H1 (cell line): ENCODE results near the gene SGMS1. TPM values are rescaled to one million over a fixed set of nuclear protein-coding genes. Genes with fewer than 3 reads are reported as not detected.

Experiments
- CTCF ChIA-PET: fragments of 300-600 bp; sonication (Branson Sonifier 250); formaldehyde crosslinking; loops from one replicate; lab custom pipeline; 2021; ENCODE audit not compliant: partially characterized antibody; lab: Charles Lee
- POLR2A ChIA-PET: fragments of 300-600 bp; sonication (Branson Sonifier 250); formaldehyde crosslinking; loops from one replicate; lab custom pipeline; 2021; ENCODE audit warnings: inconsistent platforms; ENCODE audit not compliant: partially characterized antibody; lab: Charles Lee
- DNase-seq, 2 experiments: peaks; one replicate each; pipeline versions ENCODE4 v3.0.0 to v3.0.0-alpha.2; 2010 to 2022; ENCODE audit warnings: low spot score in 2 of 2, low read depth in 1 of 2, mixed read lengths in 1 of 2
- FAIRE-seq: peaks from 2 replicates; lab custom pipeline; 2011; peaks lifted over from hg19 to GRCh38; lab: Jason Lieb, UNC
- H2AFZ ChIP-seq: 2 replicates; pipeline ENCODE4 v1.8.1; 2012; ENCODE audit warnings: low read length, inconsistent platforms
- H2AK5ac ChIP-seq: 2 replicates; pipeline ENCODE4 v1.6.1; 2013; ENCODE audit warnings: low read depth, low read length
- H2BK120ac ChIP-seq: replicated peaks from 2 replicates; pipeline ENCODE3; 2013; ENCODE audit warnings: low read depth, low read length, inconsistent platforms
- H2BK12ac ChIP-seq: 2 replicates; pipeline ENCODE4 v1.6.1; 2013; ENCODE audit warnings: low read depth, low read length
- H2BK15ac ChIP-seq: 2 replicates; pipeline ENCODE4 v1.6.1; 2013; ENCODE audit warnings: low read length
- H2BK20ac ChIP-seq: 2 replicates; pipeline ENCODE4 v1.6.1; 2013; ENCODE audit warnings: low read length
- H2BK5ac ChIP-seq: 2 replicates; pipeline ENCODE4 v1.6.1; 2013; ENCODE audit warnings: low read depth, low read length
- H3K14ac ChIP-seq: 2 replicates; pipeline ENCODE4 v1.6.1; 2013; ENCODE audit warnings: inconsistent platforms; ENCODE audit not compliant: insufficient read length
- H3K18ac ChIP-seq: 2 replicates; pipeline ENCODE4 v1.6.1; 2013; ENCODE audit warnings: low read length; ENCODE audit errors: extremely low read depth
- H3K23ac ChIP-seq: 2 replicates; pipeline ENCODE4 v1.6.1; 2013; ENCODE audit warnings: inconsistent platforms; ENCODE audit not compliant: insufficient read length
- H3K23me2 ChIP-seq: 2 replicates; pipeline ENCODE4 v1.6.1; 2013; ENCODE audit warnings: low read depth, low read length
- H3K27ac ChIP-seq: 2 replicates; pipeline ENCODE4 v1.6.1; 2011; ENCODE audit warnings: low read depth, low read length, inconsistent platforms
- H3K27me3 ChIP-seq, 4 experiments: replicated peaks in 1 of 4; 1 replicate in 1 of 4; 2 replicates in 3 of 4; pipeline versions ENCODE4 v1.6.1 to v1.8.1; 2011 to 2013; ENCODE audit warnings: low read length in 3 of 4, mild to moderate bottlenecking in 3 of 4, inconsistent platforms in 2 of 4, mixed read lengths in 2 of 4, moderate library complexity in 1 of 4; ENCODE audit not compliant: control insufficient read depth in 3 of 4, insufficient read depth in 3 of 4; ENCODE audit errors: extremely low read depth in 1 of 4
- H3K36me3 ChIP-seq, 4 experiments: 2 replicates each; pipeline versions ENCODE4 v1.6.1 to v1.8.1; 2011 to 2013; ENCODE audit warnings: mild to moderate bottlenecking in 4 of 4, low read length in 3 of 4, moderate library complexity in 2 of 4, control low read depth in 1 of 4, inconsistent platforms in 1 of 4; ENCODE audit not compliant: insufficient read depth in 4 of 4, control insufficient read depth in 2 of 4
- H3K4ac ChIP-seq: replicated peaks from 2 replicates; pipeline ENCODE3; 2013; ENCODE audit warnings: low read length, low read depth, mixed read lengths, inconsistent platforms; ENCODE audit not compliant: insufficient read length
- H3K4me1 ChIP-seq, 4 experiments: replicated peaks in 1 of 4; 1 replicate in 1 of 4; 2 replicates in 3 of 4; pipeline versions ENCODE4 v1.6.1 to v1.8.1; 2011 to 2013; ENCODE audit warnings: low read length in 3 of 4, inconsistent platforms in 2 of 4, mixed read lengths in 1 of 4; ENCODE audit not compliant: insufficient read depth in 4 of 4, control insufficient read depth in 3 of 4
- H3K4me2 ChIP-seq, 2 experiments: 2 replicates each; pipeline versions ENCODE4 v1.6.1 to v1.8.1; 2011 to 2013; ENCODE audit warnings: low read depth in 2 of 2, low read length in 2 of 2, control low read depth in 1 of 2, inconsistent platforms in 1 of 2, mild to moderate bottlenecking in 1 of 2; ENCODE audit not compliant: insufficient read depth in 1 of 2
- H3K4me3 ChIP-seq, 4 experiments: fragments of 200-600, 300-600 bp in 1 of 4; sonication (generic), shearing (Covaris generic), sonication (Bioruptor Twin) in 1 of 4; 2 replicates each; pipeline versions ENCODE4 v1.5.1 to v1.8.1; 2011 to 2016; ENCODE audit warnings: low read length in 4 of 4, low read depth in 3 of 4, control low read depth in 2 of 4, inconsistent platforms in 2 of 4, mild to moderate bottlenecking in 2 of 4, mixed read lengths in 1 of 4, moderate library complexity in 1 of 4; ENCODE audit not compliant: insufficient read depth in 2 of 4; ENCODE audit errors: extremely low read depth in 1 of 4
- H3K56ac ChIP-seq: replicated peaks from 2 replicates; pipeline ENCODE3; 2013; ENCODE audit warnings: low read depth, mild to moderate bottlenecking, mixed read lengths, low read length, inconsistent platforms; ENCODE audit not compliant: insufficient read length
- H3K79me1 ChIP-seq: 2 replicates; pipeline ENCODE4 v1.6.1; 2013; ENCODE audit warnings: low read depth, low read length, control low read depth
- H3K79me2 ChIP-seq, 2 experiments: 2 replicates each; pipeline versions ENCODE4 v1.6.1 to v1.8.1; 2012 to 2013; ENCODE audit warnings: low read length in 2 of 2, mild to moderate bottlenecking in 2 of 2, inconsistent platforms in 1 of 2; ENCODE audit not compliant: insufficient read depth in 2 of 2, control insufficient read depth in 1 of 2
- H3K9ac ChIP-seq, 4 experiments: replicated peaks in 1 of 4; 1 replicate in 1 of 4; 2 replicates in 3 of 4; pipeline versions ENCODE4 v1.6.1 to v1.8.1; 2011 to 2013; ENCODE audit warnings: low read depth in 3 of 4, low read length in 3 of 4, control low read depth in 2 of 4, mild to moderate bottlenecking in 2 of 4, moderate library complexity in 2 of 4, inconsistent platforms in 1 of 4; ENCODE audit errors: extremely low read depth in 1 of 4
- H3K9me3 ChIP-seq, 2 experiments: 2 replicates each; pipeline versions ENCODE4 v1.6.1 to v1.8.1; 2012 to 2013; ENCODE audit warnings: mild to moderate bottlenecking in 2 of 2, moderate library complexity in 2 of 2, control low read depth in 1 of 2, inconsistent platforms in 1 of 2, low read depth in 1 of 2, low read length in 1 of 2, mixed read lengths in 1 of 2; ENCODE audit not compliant: insufficient read depth in 2 of 2
- H4K20me1 ChIP-seq, 2 experiments: replicated peaks in 1 of 2; 2 replicates each; pipeline versions ENCODE3 to v1.8.1; 2011 to 2013; ENCODE audit warnings: inconsistent platforms in 2 of 2, low read length in 2 of 2, mild to moderate bottlenecking in 1 of 2; ENCODE audit not compliant: insufficient read depth in 2 of 2, control insufficient read depth in 1 of 2
- H4K5ac ChIP-seq: 2 replicates; pipeline ENCODE4 v1.6.1; 2013; ENCODE audit warnings: low read length, low read depth, mixed read lengths, inconsistent platforms; ENCODE audit not compliant: insufficient read length
- H4K8ac ChIP-seq: 2 replicates; pipeline ENCODE4 v1.8.0; 2013; ENCODE audit warnings: mild to moderate bottlenecking, moderate library complexity, low read length, inconsistent platforms; ENCODE audit not compliant: insufficient read depth; ENCODE audit errors: extremely low read depth
- H4K91ac ChIP-seq: replicated peaks from 2 replicates; pipeline ENCODE3; 2013; ENCODE audit warnings: low read length, mixed read lengths, inconsistent platforms; ENCODE audit not compliant: insufficient read length
- BRCA1 ChIP-seq: IDR thresholded peaks from 2 replicates; pipeline ENCODE4 v1.6.1; 2012; ENCODE audit warnings: low read depth, low read length, improper control_type of control experiment
- CBX5 ChIP-seq: fragments of 300-800, 300-1000 bp; sonication (generic); IDR thresholded peaks from 2 replicates; pipeline ENCODE4 v1.7.1; 2016; ENCODE audit warnings: antibody characterized with exemption, low read length, low read depth
- CREB1 ChIP-seq: IDR thresholded peaks from 2 replicates; pipeline ENCODE4 v1.6.1; 2012; ENCODE audit warnings: inconsistent platforms
- GABPA ChIP-seq: IDR thresholded peaks from 2 replicates; pipeline ENCODE4 v1.6.1; 2011; ENCODE audit warnings: mild to moderate bottlenecking, low read length, moderate library complexity, borderline replicate concordance; ENCODE audit not compliant: insufficient read depth
- KDM5A ChIP-seq: fragments of 200-600 bp; IDR thresholded peaks from 2 replicates; pipeline ENCODE4 v1.7.1; 2012; ENCODE audit warnings: mild to moderate bottlenecking, low read length, inconsistent platforms, mixed read lengths
- MAFK ChIP-seq: IDR thresholded peaks from 2 replicates; pipeline ENCODE4 v1.6.1; 2012; ENCODE audit warnings: low read depth, mild to moderate bottlenecking, improper control_type of control experiment, low read length
- NANOG ChIP-seq: IDR thresholded peaks from 2 replicates; pipeline ENCODE4 v1.6.1; 2011; ENCODE audit warnings: low read length, low read depth, mild to moderate bottlenecking, inconsistent platforms; ENCODE audit not compliant: insufficient read depth, poor library complexity, severe bottlenecking
- PHF8 ChIP-seq: fragments of 200-600 bp; sonication (generic); conservative IDR thresholded peaks from 2 replicates; pipeline ENCODE4 v1.7.1; 2012; ENCODE audit warnings: low read depth, mild to moderate bottlenecking, inconsistent platforms, low read length, moderate library complexity
- POLR2AphosphoS5 ChIP-seq: IDR thresholded peaks from 2 replicates; pipeline ENCODE4 v1.6.1; 2011; ENCODE audit warnings: low read depth, low read length
- RNF2 ChIP-seq: fragments of 200-900, 300-1000 bp; sonication (generic); IDR thresholded peaks from 2 replicates; pipeline ENCODE4 v1.7.1; 2016; ENCODE audit warnings: borderline replicate concordance, low read depth, mild to moderate bottlenecking, antibody characterized with exemption, low read length; ENCODE audit not compliant: poor library complexity, severe bottlenecking; ENCODE audit errors: missing control alignments
- SIN3A ChIP-seq, 2 experiments: IDR thresholded peaks in 1 of 2; conservative IDR thresholded peaks in 1 of 2; 2 replicates each; pipeline ENCODE4 v1.6.1; 2011 to 2012; ENCODE audit warnings: low read length in 2 of 2, improper control_type of control experiment in 1 of 2, low read depth in 1 of 2, mild to moderate bottlenecking in 1 of 2
- SP1 ChIP-seq: IDR thresholded peaks from 2 replicates; pipeline ENCODE4 v1.6.1; 2011; ENCODE audit warnings: low read depth, low read length
- SRF ChIP-seq: IDR thresholded peaks from 2 replicates; pipeline ENCODE4 v1.6.1; 2011; ENCODE audit warnings: mild to moderate bottlenecking, low read depth, low read length, moderate library complexity
- TEAD4 ChIP-seq: IDR thresholded peaks from 2 replicates; pipeline ENCODE4 v1.6.1; 2012; ENCODE audit warnings: low read depth, low read length, inconsistent platforms, mixed read lengths
- WGBS, 2 experiments: shearing (Covaris generic) in 1 of 2; methylation state at CpG; one replicate each; pipeline versions ENCODE4 v1.1.6 to v1.1.7; 2013 to 2015; ENCODE audit warnings: low lambda C conversion rate in 2 of 2, mixed read lengths in 2 of 2, inconsistent platforms in 1 of 2, low coverage in 1 of 2, missing lambda C conversion rate in 1 of 2; ENCODE audit not compliant: insufficient replicate concordance in 2 of 2, insufficient coverage in 1 of 2, insufficient read length in 1 of 2; ENCODE audit errors: extremely low coverage in 1 of 2, missing lambda C conversion rate in 1 of 2; 5-methylcytosine and 5-hydroxymethylcytosine counted together
- polyA plus RNA-seq, 7 experiments: library from polyadenylated mRNA; depleted of rRNA in 3 of 7; stranded (reverse) in 5 of 7; unstranded in 2 of 7; fragments of >200 nt in 5 of 7; fragments of 200-250 nt in 2 of 7; gene quantifications; 1 replicate in 5 of 7; 2 replicates in 1 of 7; 4 replicates in 1 of 7; pipeline versions ENCODE4 v1.2.1 to v1.2.3, GENCODE V29; 2011 to 2013; ENCODE audit warnings: missing spikeins in 2 of 7, mixed read lengths in 2 of 7
- total RNA-seq: library from RNA; stranded (reverse); fragmentation: NEBNext Ultra II Directional; extraction: Animal tissue kit (Norgen Biotek cat#: 25700); gene quantifications from 2 replicates; pipeline ENCODE4 v1.2.1, GENCODE V29; 2021

Gene SGMS1
- total and polyA plus RNA-seq, 2 of the 8 experiments (the other 6 are each of a cell fraction or from before 2014, with no cell fraction given) = 6.0 to 15.6 TPM

DNA sequence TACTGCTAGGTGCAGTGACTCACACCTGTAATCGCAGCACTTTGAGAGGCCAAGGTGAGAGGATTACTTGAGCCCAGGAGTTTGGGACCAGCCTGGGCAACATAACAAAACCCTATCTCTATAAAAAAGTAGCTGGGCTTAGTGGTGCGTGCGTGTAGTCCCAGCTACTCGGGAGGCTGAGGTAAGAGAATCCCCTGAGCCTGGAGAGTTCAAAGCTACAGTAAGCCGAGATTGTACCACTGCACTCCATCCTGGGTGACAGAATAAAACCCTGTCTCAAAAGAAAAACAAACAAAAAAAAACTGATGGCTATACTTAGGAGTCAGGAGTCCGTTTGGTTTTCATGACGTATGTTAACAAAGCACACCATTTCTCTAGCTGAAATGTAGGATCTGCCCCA lies 2.9 kb downstream of the SGMS1 start:
- no peak overlapping the region for H2AFZ ChIP-seq
- H2BK120ac ChIP-seq = no peak overlapping the region
- H3K79me2 ChIP-seq = peaks cover 0 to 61% of the 10 kb centered on the region in 2 experiments; a peak in 3 of 4 replicates
- no peak overlapping the region for H3K4ac ChIP-seq
- WGBS, 2 experiments = 75% methylated on average over 7 of the region's 7 CpGs; no CpG with 5 or more reads in 1 of the 2 experiments
- no peak overlapping the region for H3K56ac ChIP-seq
- no peaks in the 10 kb centered on the region for H3K36me3 ChIP-seq
- peaks cover 17% of the 10 kb centered on the region for H3K23me2 ChIP-seq
- H3K4me1 ChIP-seq = peaks cover 11 to 23% (median 18%) of the 10 kb centered on the region in 4 experiments
- peak overlapping the region in 1 of 4 experiments; percentile 80; a peak in 1 of 8 replicates for H3K4me3 ChIP-seq
- FAIRE-seq (no peak), DNase-seq (no peak)
- POLR2A ChIA-PET = interaction anchor here (0.7 to 2.0 kb wide), 5 partner anchors 9 to 67 kb away, joined by 3 to 5 read pairs (median 3); no protein-coding TSS in a partner anchor
- CTCF ChIA-PET = interaction anchor here (1.1 to 3.2 kb wide), 16 partner anchors 8 to 305 kb away, joined by 3 to 19 read pairs (median 4); no protein-coding TSS in a partner anchor
- H3K79me1 ChIP-seq = peaks cover 2% of the 10 kb centered on the region; the same call in 1 of the 2 replicates
- H3K9ac ChIP-seq = no peak overlapping the region
- no peak overlapping the region for H4K5ac ChIP-seq
- H3K27me3 ChIP-seq = no peaks in the 10 kb centered on the region; a peak in 1 of 7 replicates
- peak overlapping the region; percentile 14 to 88; a peak in 2 of 4 replicates for H3K4me2 ChIP-seq
- no peak overlapping the region for H4K8ac ChIP-seq
- no peak overlapping the region for H3K18ac ChIP-seq
- no peak overlapping the region for H3K23ac ChIP-seq
- H3K27ac ChIP-seq = no peak overlapping the region
- H2BK20ac ChIP-seq = no peak overlapping the region
- no peak overlapping the region for H3K14ac ChIP-seq
- no peak overlapping the region for H2AK5ac ChIP-seq
- H2BK12ac ChIP-seq = no peak overlapping the region
- H4K20me1 ChIP-seq = peaks cover 2 to 10% of the 10 kb centered on the region in 2 experiments
- no peak overlapping the region for H2BK5ac ChIP-seq
- no peaks in the 10 kb centered on the region for H3K9me3 ChIP-seq
- H4K91ac ChIP-seq = no peak overlapping the region
- H2BK15ac ChIP-seq = no peak overlapping the region
- TF ChIP-seq SIN3A (conservative IDR thresholded peaks at IDR 0.05 in 1 of 2, IDR thresholded peaks at IDR 0.05 in 1 of 2; ENCODE audit: low read depth in 1 of 2, low read length in 2 of 2) = no peak
- no peak for TF ChIP-seq SP1
- no peak for TF ChIP-seq TEAD4
- TF ChIP-seq POLR2AphosphoS5 = no peak
- no peak for TF ChIP-seq CREB1
- no peak for TF ChIP-seq BRCA1
- no peak for TF ChIP-seq KDM5A
- no peak for TF ChIP-seq MAFK
- no peak for TF ChIP-seq RNF2
- TF ChIP-seq SRF = no peak
- TF ChIP-seq NANOG = no peak
- TF ChIP-seq GABPA = no peak
- TF ChIP-seq CBX5 = no peak
- no peak for TF ChIP-seq PHF8
